HG03066 (cell line): Measurements from ENCODE around the gene AS3MT.
"Not testable (repeated sequence)": the region's sequence is repeated elsewhere in the genome, so short reads cannot be mapped to it uniquely, and the experiment has no call there.

Experiments used
- ATAC-seq: cut with Tn5 transposase; IDR thresholded peaks from one replicate; pipeline ENCODE4 v1.9.1; 2021; ENCODE audit warnings: low read depth; ENCODE audit not compliant: unreplicated experiment

AS3MT gene

GRCh38 chr10:102918817-102919245 lies 49.6 kb downstream of the AS3MT start:
- ATAC-seq = no peak

GRCh38 chr10:102919246-102919959 lies 50.1 kb downstream of the AS3MT start:
- no peak for ATAC-seq

GRCh38 chr10:102919992-102920739 lies 50.9 kb downstream of the AS3MT start:
- ATAC-seq = no peak

GRCh38 chr10:102923601-102924000 lies 54.3 kb downstream of the AS3MT start:
- ATAC-seq = no peak

GRCh38 chr10:102926842-102927241 lies 57.6 kb downstream of the AS3MT start:
- no peak for ATAC-seq

- ATAC-seq = no peak
Measured at GRCh38 chr10:102927311-102928010, 58.2 kb downstream of the AS3MT start.

- ATAC-seq = not testable (repeated sequence)
Measured at GRCh38 chr10:102928442-102928841, 59.2 kb downstream of the AS3MT start.

GRCh38 chr10:102930720-102931119 lies 61.5 kb downstream of the AS3MT start:
- ATAC-seq = no peak

- no peak for ATAC-seq
Measured at GRCh38 chr10:102931643-102932042, 62.4 kb downstream of the AS3MT start.

GRCh38 chr10:102935505-102935904 lies 66.2 kb downstream of the AS3MT start:
- no peak for ATAC-seq

- no peak for ATAC-seq
Measured at GRCh38 chr10:102935939-102936605, 66.8 kb downstream of the AS3MT start.

GRCh38 chr10:102941401-102941800 lies 72.1 kb downstream of the AS3MT start:
- ATAC-seq = no peak

- no peak for ATAC-seq
Measured at GRCh38 chr10:102945449-102945848, 76.2 kb downstream of the AS3MT start.

- ATAC-seq = no peak
Measured at GRCh38 chr10:102945962-102946361, 76.7 kb downstream of the AS3MT start.

GRCh38 chr10:102946992-102947391 lies 77.7 kb downstream of the AS3MT start:
- no peak for ATAC-seq

GRCh38 chr10:102948176-102948575 lies 78.9 kb downstream of the AS3MT start:
- ATAC-seq = no peak

- ATAC-seq = no peak
Measured at GRCh38 chr10:102948786-102949185, 79.5 kb downstream of the AS3MT start.

GRCh38 chr10:102949916-102950315 lies 80.6 kb downstream of the AS3MT start:
- ATAC-seq = no peak

GRCh38 chr10:102951316-102951715 lies 82.0 kb downstream of the AS3MT start:
- no peak for ATAC-seq
